GM12878 (cell line): Measurements from ENCODE around the gene C1QC.

Source experiments
- FOS ChIP-seq: IDR thresholded peaks from 3 replicates; pipeline ENCODE4 v1.6.1; 2011; ENCODE audit warnings: borderline replicate concordance; ENCODE audit not compliant: insufficient read length; ENCODE audit errors: extremely low read depth
- IRF3 ChIP-seq: fragments of 450-650 bp; IDR thresholded peaks from 2 replicates; pipeline ENCODE4 v1.6.1; 2014; ENCODE audit warnings: mild to moderate bottlenecking
- NFIC ChIP-seq: IDR thresholded peaks from 2 replicates; pipeline ENCODE4 v1.6.1; 2012; ENCODE audit warnings: low read depth, mild to moderate bottlenecking, inconsistent platforms, low read length, moderate library complexity
- PKNOX1 ChIP-seq: fragments of 450-650 bp; IDR thresholded peaks from 2 replicates; pipeline ENCODE4 v1.6.1; 2016; ENCODE audit warnings: mild to moderate bottlenecking
- POLR2AphosphoS5 ChIP-seq: IDR thresholded peaks from 2 replicates; pipeline ENCODE4 v1.6.1; 2011; ENCODE audit warnings: mild to moderate bottlenecking, low read length, inconsistent platforms
- RFX5 ChIP-seq: IDR thresholded peaks from 2 replicates; pipeline ENCODE4 v1.6.1; 2011; ENCODE audit warnings: low read depth, low read length, improper control_type of control experiment
- SIN3A ChIP-seq: IDR thresholded peaks from 2 replicates; pipeline ENCODE4 v1.6.1; 2012; ENCODE audit warnings: low read depth, low read length, improper control_type of control experiment
- TF ChIP-seq, protein P1 (sequence below), 3 experiments: IDR thresholded peaks in 2 of 3; conservative IDR thresholded peaks in 1 of 3; 2 replicates each; pipeline ENCODE4 v1.5.1; 2011; ENCODE audit warnings: low read depth in 3 of 3, low read length in 3 of 3, mild to moderate bottlenecking in 3 of 3, control low read depth in 2 of 3, moderate library complexity in 2 of 3, inconsistent platforms in 1 of 3, mixed read lengths in 1 of 3; ENCODE audit not compliant: control insufficient read depth in 2 of 3, insufficient read depth in 1 of 3; ENCODE audit errors: extremely low read depth in 1 of 3

GRCh38 chr1:22662986-22663408 lies 19.6 kb downstream of the C1QC start:
- no peak for TF ChIP-seq PKNOX1
- TF ChIP-seq, protein P1, sequence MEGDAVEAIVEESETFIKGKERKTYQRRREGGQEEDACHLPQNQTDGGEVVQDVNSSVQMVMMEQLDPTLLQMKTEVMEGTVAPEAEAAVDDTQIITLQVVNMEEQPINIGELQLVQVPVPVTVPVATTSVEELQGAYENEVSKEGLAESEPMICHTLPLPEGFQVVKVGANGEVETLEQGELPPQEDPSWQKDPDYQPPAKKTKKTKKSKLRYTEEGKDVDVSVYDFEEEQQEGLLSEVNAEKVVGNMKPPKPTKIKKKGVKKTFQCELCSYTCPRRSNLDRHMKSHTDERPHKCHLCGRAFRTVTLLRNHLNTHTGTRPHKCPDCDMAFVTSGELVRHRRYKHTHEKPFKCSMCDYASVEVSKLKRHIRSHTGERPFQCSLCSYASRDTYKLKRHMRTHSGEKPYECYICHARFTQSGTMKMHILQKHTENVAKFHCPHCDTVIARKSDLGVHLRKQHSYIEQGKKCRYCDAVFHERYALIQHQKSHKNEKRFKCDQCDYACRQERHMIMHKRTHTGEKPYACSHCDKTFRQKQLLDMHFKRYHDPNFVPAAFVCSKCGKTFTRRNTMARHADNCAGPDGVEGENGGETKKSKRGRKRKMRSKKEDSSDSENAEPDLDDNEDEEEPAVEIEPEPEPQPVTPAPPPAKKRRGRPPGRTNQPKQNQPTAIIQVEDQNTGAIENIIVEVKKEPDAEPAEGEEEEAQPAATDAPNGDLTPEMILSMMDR (IDR thresholded peaks at IDR 0.05 in 2 of 3, conservative IDR thresholded peaks at IDR 0.05 in 1 of 3; ENCODE audit: control insufficient read depth in 2 of 3, extremely low read depth in 1 of 3, insufficient read depth in 1 of 3, low read depth in 3 of 3, low read length in 3 of 3) = no peak
- no peak for TF ChIP-seq NFIC
- TF ChIP-seq POLR2AphosphoS5 = no peak
- no peak for TF ChIP-seq FOS
- TF ChIP-seq RFX5 = no peak
- TF ChIP-seq IRF3 = no peak
- no peak for TF ChIP-seq SIN3A
